Calu3 (cell line): Measurements from ENCODE around the gene IL31. TPM values are rescaled to one million over a fixed set of nuclear protein-coding genes. Genes with fewer than 3 reads are reported as not detected.

Experiments used
- BruUV-seq: library from RNA; stranded (reverse); fragments of 400-500 nt; replicated peaks from 2 replicates; lab custom pipeline; 2021; lab: Mats Ljungman, UMichigan
- CTCF ChIA-PET: fragments of 300-600 bp; sonication (Branson Sonifier 250); formaldehyde crosslinking; loops from one replicate; lab custom pipeline; 2022; ENCODE audit warnings: antibody characterized with exemption; lab: Charles Lee
- DNase-seq: peaks from one replicate; pipeline ENCODE4 v3.0.0; 2022
- H3K27ac Mint-ChIP-seq: one replicate; pipeline ENCODE4 v1.8.0; 2022; ENCODE audit warnings: mixed read lengths; ENCODE audit not compliant: unreplicated experiment
- H3K27me3 Mint-ChIP-seq: one replicate; pipeline ENCODE4 v1.8.0; 2022; ENCODE audit warnings: mixed read lengths; ENCODE audit not compliant: unreplicated experiment
- H3K36me3 Mint-ChIP-seq: one replicate; pipeline ENCODE4 v1.8.0; 2022; ENCODE audit warnings: mild to moderate bottlenecking, moderate library complexity, mixed read lengths; ENCODE audit not compliant: insufficient read depth, unreplicated experiment
- H3K4me1 Mint-ChIP-seq: one replicate; pipeline ENCODE4 v1.8.0; 2022; ENCODE audit warnings: mild to moderate bottlenecking, low read depth, mixed read lengths; ENCODE audit not compliant: unreplicated experiment
- H3K4me3 Mint-ChIP-seq: one replicate; pipeline ENCODE4 v1.8.0; 2022; ENCODE audit warnings: mild to moderate bottlenecking, low read depth, moderate library complexity, mixed read lengths; ENCODE audit not compliant: unreplicated experiment
- H3K9me3 Mint-ChIP-seq: one replicate; pipeline ENCODE4 v1.8.0; 2022; ENCODE audit warnings: low read depth, mixed read lengths; ENCODE audit not compliant: unreplicated experiment
- intact Hi-C: fragments of 100-400 bp; cut with micrococcal nuclease; formaldehyde crosslinking; loops from one replicate; pipeline ENCODE4 v1.10.0; 2022; ENCODE audit not compliant: unreplicated experiment
- total RNA-seq: library from RNA; stranded (reverse); gene quantifications from 2 replicates; pipeline ENCODE4 v1.2.3, GENCODE V29; 2022
- TF ChIP-seq, protein P1 (sequence below): fragments of 200-600 bp; IDR thresholded peaks from one replicate; pipeline ENCODE4 v1.8.0; 2022; ENCODE audit warnings: antibody characterized with exemption; ENCODE audit not compliant: unreplicated experiment

The IL31 gene
- total RNA-seq, 1 experiment from 2014 or later: not detected

DNA sequence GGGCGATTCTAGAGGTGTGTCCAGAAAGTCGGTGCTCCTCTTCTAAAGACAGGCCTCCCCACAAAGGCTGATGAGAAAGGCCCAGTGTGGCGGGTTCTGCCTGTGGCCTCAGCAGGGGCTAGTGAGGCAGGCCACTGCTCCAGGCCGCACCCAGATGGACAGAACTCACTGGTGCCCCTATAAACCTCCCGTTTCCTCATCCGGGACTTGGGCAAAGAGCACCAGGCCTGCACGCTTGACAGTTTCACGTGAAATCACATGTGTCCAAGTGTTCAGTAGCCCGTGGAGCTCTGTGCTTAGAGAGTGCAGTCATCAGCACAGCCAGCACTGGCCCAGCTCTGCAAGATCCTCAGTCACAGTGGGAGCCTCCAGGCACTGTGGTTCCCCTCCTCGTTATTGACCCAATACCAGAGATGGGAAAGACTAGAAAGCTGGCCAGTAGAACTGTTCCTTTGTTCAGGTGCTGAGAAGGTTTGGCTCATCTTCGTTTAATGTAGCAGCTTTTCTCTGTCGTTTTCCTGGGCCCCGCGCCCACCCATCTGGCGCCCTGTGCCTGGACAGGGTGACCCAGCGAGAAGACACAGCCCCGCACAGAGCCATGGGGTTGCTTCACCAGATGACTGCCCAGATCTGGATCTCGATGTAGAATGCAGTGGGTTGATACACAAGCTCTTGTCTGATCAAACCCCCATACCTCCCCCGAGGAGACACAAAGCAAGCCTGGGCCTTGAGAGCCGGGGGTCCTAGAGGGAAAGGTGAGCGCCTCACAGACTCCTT lies 26.3 kb downstream of the IL31 start:
- no TSS peak for BruUV-seq
- intact Hi-C loops: no loop called here
- no peak for DNase-seq
- CTCF ChIA-PET: no interaction called here
- Mint-ChIP-seq H3K27ac (no peak overlapping the region), H3K9me3 (no peaks in the 10 kb centered on the region), H3K27me3 (peaks cover 12% of the 10 kb centered on the region), H3K4me3 (no peak overlapping the region), H3K36me3 (peaks cover 8% of the 10 kb centered on the region), H3K4me1 (no peaks in the 10 kb centered on the region)
- TF ChIP-seq, protein P1, sequence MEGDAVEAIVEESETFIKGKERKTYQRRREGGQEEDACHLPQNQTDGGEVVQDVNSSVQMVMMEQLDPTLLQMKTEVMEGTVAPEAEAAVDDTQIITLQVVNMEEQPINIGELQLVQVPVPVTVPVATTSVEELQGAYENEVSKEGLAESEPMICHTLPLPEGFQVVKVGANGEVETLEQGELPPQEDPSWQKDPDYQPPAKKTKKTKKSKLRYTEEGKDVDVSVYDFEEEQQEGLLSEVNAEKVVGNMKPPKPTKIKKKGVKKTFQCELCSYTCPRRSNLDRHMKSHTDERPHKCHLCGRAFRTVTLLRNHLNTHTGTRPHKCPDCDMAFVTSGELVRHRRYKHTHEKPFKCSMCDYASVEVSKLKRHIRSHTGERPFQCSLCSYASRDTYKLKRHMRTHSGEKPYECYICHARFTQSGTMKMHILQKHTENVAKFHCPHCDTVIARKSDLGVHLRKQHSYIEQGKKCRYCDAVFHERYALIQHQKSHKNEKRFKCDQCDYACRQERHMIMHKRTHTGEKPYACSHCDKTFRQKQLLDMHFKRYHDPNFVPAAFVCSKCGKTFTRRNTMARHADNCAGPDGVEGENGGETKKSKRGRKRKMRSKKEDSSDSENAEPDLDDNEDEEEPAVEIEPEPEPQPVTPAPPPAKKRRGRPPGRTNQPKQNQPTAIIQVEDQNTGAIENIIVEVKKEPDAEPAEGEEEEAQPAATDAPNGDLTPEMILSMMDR: no peak

DNA sequence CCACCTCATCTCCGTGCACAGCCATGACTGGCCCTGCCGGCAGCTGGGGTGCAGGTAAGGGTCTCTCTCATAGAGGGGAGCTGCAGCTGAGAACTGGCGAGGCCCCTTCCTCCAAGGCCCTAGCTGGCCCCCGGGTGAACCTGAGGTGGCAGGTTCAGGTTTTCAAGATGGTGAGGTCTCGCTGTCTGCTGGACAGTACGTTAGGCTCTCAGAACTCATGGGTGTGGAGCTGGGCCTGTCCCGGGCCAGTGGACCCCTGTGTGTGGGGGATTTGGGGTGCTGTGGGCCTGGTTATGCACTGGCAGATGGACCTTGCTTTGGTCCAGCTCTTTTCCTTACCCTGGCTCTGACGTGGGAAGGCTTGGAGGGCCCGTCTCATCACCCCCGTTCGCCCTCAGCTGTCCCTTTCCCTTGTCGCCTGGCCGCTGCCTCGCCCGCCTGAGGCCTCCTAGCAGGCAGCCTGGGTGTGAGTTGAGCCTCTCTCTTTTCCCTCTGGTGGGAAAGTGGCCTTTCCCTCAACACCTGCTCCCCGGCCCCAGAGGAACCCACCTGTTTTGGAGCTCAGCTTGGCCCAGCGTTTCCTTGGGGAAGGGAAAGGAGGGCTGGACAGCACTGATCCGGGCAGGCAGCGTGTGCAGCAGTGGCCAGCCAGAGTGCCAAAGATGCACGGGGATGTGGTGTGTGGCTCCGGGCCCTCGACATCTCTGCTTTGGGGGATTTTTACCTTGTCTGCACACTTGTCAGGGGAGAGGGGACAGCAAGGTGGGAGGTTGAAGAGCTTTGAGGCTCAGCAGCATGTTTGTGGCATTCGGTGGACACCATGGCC lies 28.3 kb downstream of the IL31 start:
- Mint-ChIP-seq H3K27me3 (no peaks in the 10 kb centered on the region), H3K4me1 (no peaks in the 10 kb centered on the region), H3K36me3 (peaks cover 10% of the 10 kb centered on the region), H3K4me3 (no peak overlapping the region), H3K27ac (peak overlapping the region; percentile 23), H3K9me3 (no peaks in the 10 kb centered on the region)
- intact Hi-C loops: no loop called here
- CTCF ChIA-PET: interaction anchor here (0.6 kb wide), 1 partner anchor 627 kb away, joined by 5 read pairs; no protein-coding TSS in a partner anchor
- TF ChIP-seq, protein P1: no peak
- BruUV-seq: no TSS peak
- DNase-seq: no peak

DNA sequence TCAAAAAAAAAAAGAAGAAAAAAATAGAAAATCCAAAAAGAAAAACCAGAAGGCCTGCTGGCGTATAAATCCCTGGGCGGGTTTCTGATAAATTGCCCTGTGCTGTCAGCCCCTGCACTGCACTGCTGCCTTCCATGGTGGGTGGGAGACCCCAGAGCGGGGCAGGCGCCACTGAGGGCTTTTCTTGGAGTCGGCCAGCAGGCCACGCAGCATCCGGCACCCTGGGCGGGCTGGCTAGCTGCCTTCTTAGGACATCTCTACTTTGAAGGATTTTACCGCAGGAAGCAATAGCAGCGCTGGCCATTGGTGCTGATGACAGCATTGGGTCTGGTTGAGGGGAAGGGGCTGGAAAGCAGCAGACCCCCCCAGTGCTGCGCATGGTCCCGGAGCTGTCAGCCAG lies 29.1 kb downstream of the IL31 start:
- TF ChIP-seq, protein P1: no peak
- Mint-ChIP-seq H3K27me3 (no peaks in the 10 kb centered on the region), H3K4me3 (no peak overlapping the region), H3K9me3 (no peaks in the 10 kb centered on the region), H3K36me3 (peaks cover 10% of the 10 kb centered on the region), H3K4me1 (no peaks in the 10 kb centered on the region), H3K27ac (no peak overlapping the region)
- BruUV-seq: TSS peak; percentile 19
- DNase-seq: no peak
- CTCF ChIA-PET: no interaction called here
- intact Hi-C loops: no loop called here

DNA sequence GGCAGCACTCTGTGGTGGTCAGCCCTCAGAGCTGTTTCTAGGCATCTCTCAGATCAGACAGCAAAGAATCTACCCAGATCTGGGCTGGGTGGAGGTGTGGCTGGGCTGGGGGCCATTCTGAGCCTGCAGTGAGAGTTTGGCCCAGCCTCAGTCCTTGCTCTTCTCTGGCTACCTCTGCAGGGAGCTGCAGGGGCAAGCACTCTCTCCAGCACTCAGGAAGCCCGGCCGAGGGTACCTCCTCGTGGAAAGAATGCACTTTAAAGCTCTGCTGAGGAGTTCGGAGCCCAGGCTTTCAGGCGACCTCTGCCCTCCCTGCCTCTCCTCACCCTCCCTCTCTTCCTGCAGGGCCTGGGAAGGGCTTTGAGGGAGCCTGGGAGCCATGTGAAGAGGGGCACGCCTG lies 31.2 kb downstream of the IL31 start:
- Mint-ChIP-seq H3K9me3 (no peaks in the 10 kb centered on the region), H3K4me3 (no peak overlapping the region), H3K27me3 (no peaks in the 10 kb centered on the region), H3K36me3 (peaks cover 10% of the 10 kb centered on the region), H3K27ac (no peak overlapping the region), H3K4me1 (no peaks in the 10 kb centered on the region)
- DNase-seq: no peak
- TF ChIP-seq, protein P1: no peak
- no TSS peak for BruUV-seq
- CTCF ChIA-PET: no interaction called here
- intact Hi-C loops: no loop called here
